H1 (cell line): ENCODE data around the gene HECTD3. TPM values are rescaled to one million over a fixed set of nuclear protein-coding genes. Genes with fewer than 3 reads are reported as not detected.

ENCODE experiments used
- CTCF ChIA-PET: fragments of 300-600 bp; sonication (Branson Sonifier 250); formaldehyde crosslinking; loops from one replicate; lab custom pipeline; 2021; ENCODE audit not compliant: partially characterized antibody; lab: Charles Lee
- POLR2A ChIA-PET: fragments of 300-600 bp; sonication (Branson Sonifier 250); formaldehyde crosslinking; loops from one replicate; lab custom pipeline; 2021; ENCODE audit warnings: inconsistent platforms; ENCODE audit not compliant: partially characterized antibody; lab: Charles Lee
- DNase-seq, 2 experiments: peaks; one replicate each; pipeline versions ENCODE4 v3.0.0 to v3.0.0-alpha.2; 2010 to 2022; ENCODE audit warnings: low spot score in 2 of 2, low read depth in 1 of 2, mixed read lengths in 1 of 2
- FAIRE-seq: peaks from 2 replicates; lab custom pipeline; 2011; peaks lifted over from hg19 to GRCh38; lab: Jason Lieb, UNC
- H2AFZ ChIP-seq: 2 replicates; pipeline ENCODE4 v1.8.1; 2012; ENCODE audit warnings: low read length, inconsistent platforms
- H2AK5ac ChIP-seq: 2 replicates; pipeline ENCODE4 v1.6.1; 2013; ENCODE audit warnings: low read depth, low read length
- H2BK120ac ChIP-seq: replicated peaks from 2 replicates; pipeline ENCODE3; 2013; ENCODE audit warnings: low read depth, low read length, inconsistent platforms
- H2BK12ac ChIP-seq: 2 replicates; pipeline ENCODE4 v1.6.1; 2013; ENCODE audit warnings: low read depth, low read length
- H2BK15ac ChIP-seq: 2 replicates; pipeline ENCODE4 v1.6.1; 2013; ENCODE audit warnings: low read length
- H2BK20ac ChIP-seq: 2 replicates; pipeline ENCODE4 v1.6.1; 2013; ENCODE audit warnings: low read length
- H2BK5ac ChIP-seq: 2 replicates; pipeline ENCODE4 v1.6.1; 2013; ENCODE audit warnings: low read depth, low read length
- H3K14ac ChIP-seq: 2 replicates; pipeline ENCODE4 v1.6.1; 2013; ENCODE audit warnings: inconsistent platforms; ENCODE audit not compliant: insufficient read length
- H3K18ac ChIP-seq: 2 replicates; pipeline ENCODE4 v1.6.1; 2013; ENCODE audit warnings: low read length; ENCODE audit errors: extremely low read depth
- H3K23ac ChIP-seq: 2 replicates; pipeline ENCODE4 v1.6.1; 2013; ENCODE audit warnings: inconsistent platforms; ENCODE audit not compliant: insufficient read length
- H3K23me2 ChIP-seq: 2 replicates; pipeline ENCODE4 v1.6.1; 2013; ENCODE audit warnings: low read depth, low read length
- H3K27ac ChIP-seq: 2 replicates; pipeline ENCODE4 v1.6.1; 2011; ENCODE audit warnings: low read depth, low read length, inconsistent platforms
- H3K27me3 ChIP-seq, 4 experiments: replicated peaks in 1 of 4; 1 replicate in 1 of 4; 2 replicates in 3 of 4; pipeline versions ENCODE4 v1.6.1 to v1.8.1; 2011 to 2013; ENCODE audit warnings: low read length in 3 of 4, mild to moderate bottlenecking in 3 of 4, inconsistent platforms in 2 of 4, mixed read lengths in 2 of 4, moderate library complexity in 1 of 4; ENCODE audit not compliant: control insufficient read depth in 3 of 4, insufficient read depth in 3 of 4; ENCODE audit errors: extremely low read depth in 1 of 4
- H3K36me3 ChIP-seq, 4 experiments: 2 replicates each; pipeline versions ENCODE4 v1.6.1 to v1.8.1; 2011 to 2013; ENCODE audit warnings: mild to moderate bottlenecking in 4 of 4, low read length in 3 of 4, moderate library complexity in 2 of 4, control low read depth in 1 of 4, inconsistent platforms in 1 of 4; ENCODE audit not compliant: insufficient read depth in 4 of 4, control insufficient read depth in 2 of 4
- H3K4ac ChIP-seq: replicated peaks from 2 replicates; pipeline ENCODE3; 2013; ENCODE audit warnings: low read length, low read depth, mixed read lengths, inconsistent platforms; ENCODE audit not compliant: insufficient read length
- H3K4me1 ChIP-seq, 4 experiments: replicated peaks in 1 of 4; 1 replicate in 1 of 4; 2 replicates in 3 of 4; pipeline versions ENCODE4 v1.6.1 to v1.8.1; 2011 to 2013; ENCODE audit warnings: low read length in 3 of 4, inconsistent platforms in 2 of 4, mixed read lengths in 1 of 4; ENCODE audit not compliant: insufficient read depth in 4 of 4, control insufficient read depth in 3 of 4
- H3K4me2 ChIP-seq, 2 experiments: 2 replicates each; pipeline versions ENCODE4 v1.6.1 to v1.8.1; 2011 to 2013; ENCODE audit warnings: low read depth in 2 of 2, low read length in 2 of 2, control low read depth in 1 of 2, inconsistent platforms in 1 of 2, mild to moderate bottlenecking in 1 of 2; ENCODE audit not compliant: insufficient read depth in 1 of 2
- H3K4me3 ChIP-seq, 4 experiments: fragments of 200-600, 300-600 bp in 1 of 4; sonication (generic), shearing (Covaris generic), sonication (Bioruptor Twin) in 1 of 4; 2 replicates each; pipeline versions ENCODE4 v1.5.1 to v1.8.1; 2011 to 2016; ENCODE audit warnings: low read length in 4 of 4, low read depth in 3 of 4, control low read depth in 2 of 4, inconsistent platforms in 2 of 4, mild to moderate bottlenecking in 2 of 4, mixed read lengths in 1 of 4, moderate library complexity in 1 of 4; ENCODE audit not compliant: insufficient read depth in 2 of 4; ENCODE audit errors: extremely low read depth in 1 of 4
- H3K56ac ChIP-seq: replicated peaks from 2 replicates; pipeline ENCODE3; 2013; ENCODE audit warnings: low read depth, mild to moderate bottlenecking, mixed read lengths, low read length, inconsistent platforms; ENCODE audit not compliant: insufficient read length
- H3K79me1 ChIP-seq: 2 replicates; pipeline ENCODE4 v1.6.1; 2013; ENCODE audit warnings: low read depth, low read length, control low read depth
- H3K79me2 ChIP-seq, 2 experiments: 2 replicates each; pipeline versions ENCODE4 v1.6.1 to v1.8.1; 2012 to 2013; ENCODE audit warnings: low read length in 2 of 2, mild to moderate bottlenecking in 2 of 2, inconsistent platforms in 1 of 2; ENCODE audit not compliant: insufficient read depth in 2 of 2, control insufficient read depth in 1 of 2
- H3K9ac ChIP-seq, 4 experiments: replicated peaks in 1 of 4; 1 replicate in 1 of 4; 2 replicates in 3 of 4; pipeline versions ENCODE4 v1.6.1 to v1.8.1; 2011 to 2013; ENCODE audit warnings: low read depth in 3 of 4, low read length in 3 of 4, control low read depth in 2 of 4, mild to moderate bottlenecking in 2 of 4, moderate library complexity in 2 of 4, inconsistent platforms in 1 of 4; ENCODE audit errors: extremely low read depth in 1 of 4
- H3K9me3 ChIP-seq, 2 experiments: 2 replicates each; pipeline versions ENCODE4 v1.6.1 to v1.8.1; 2012 to 2013; ENCODE audit warnings: mild to moderate bottlenecking in 2 of 2, moderate library complexity in 2 of 2, control low read depth in 1 of 2, inconsistent platforms in 1 of 2, low read depth in 1 of 2, low read length in 1 of 2, mixed read lengths in 1 of 2; ENCODE audit not compliant: insufficient read depth in 2 of 2
- H4K20me1 ChIP-seq, 2 experiments: replicated peaks in 1 of 2; 2 replicates each; pipeline versions ENCODE3 to v1.8.1; 2011 to 2013; ENCODE audit warnings: inconsistent platforms in 2 of 2, low read length in 2 of 2, mild to moderate bottlenecking in 1 of 2; ENCODE audit not compliant: insufficient read depth in 2 of 2, control insufficient read depth in 1 of 2
- H4K5ac ChIP-seq: 2 replicates; pipeline ENCODE4 v1.6.1; 2013; ENCODE audit warnings: low read length, low read depth, mixed read lengths, inconsistent platforms; ENCODE audit not compliant: insufficient read length
- H4K8ac ChIP-seq: 2 replicates; pipeline ENCODE4 v1.8.0; 2013; ENCODE audit warnings: mild to moderate bottlenecking, moderate library complexity, low read length, inconsistent platforms; ENCODE audit not compliant: insufficient read depth; ENCODE audit errors: extremely low read depth
- H4K91ac ChIP-seq: replicated peaks from 2 replicates; pipeline ENCODE3; 2013; ENCODE audit warnings: low read length, mixed read lengths, inconsistent platforms; ENCODE audit not compliant: insufficient read length
- FOSL1 ChIP-seq: IDR thresholded peaks from 2 replicates; pipeline ENCODE4 v1.6.1; 2011; ENCODE audit warnings: mild to moderate bottlenecking, low read depth, low read length, moderate library complexity; ENCODE audit not compliant: insufficient read depth
- NANOG ChIP-seq: IDR thresholded peaks from 2 replicates; pipeline ENCODE4 v1.6.1; 2011; ENCODE audit warnings: low read length, low read depth, mild to moderate bottlenecking, inconsistent platforms; ENCODE audit not compliant: insufficient read depth, poor library complexity, severe bottlenecking
- RFX5 ChIP-seq: IDR thresholded peaks from 2 replicates; pipeline ENCODE4 v1.6.1; 2011; ENCODE audit warnings: low read depth, low read length, improper control_type of control experiment, borderline replicate concordance
- SP1 ChIP-seq: IDR thresholded peaks from 2 replicates; pipeline ENCODE4 v1.6.1; 2011; ENCODE audit warnings: low read depth, low read length
- SUZ12 ChIP-seq: fragments of 200-600 bp; sonication (generic); IDR thresholded peaks from 2 replicates; pipeline ENCODE4 v1.6.1; 2012; ENCODE audit warnings: mild to moderate bottlenecking, inconsistent platforms, low read length, moderate library complexity, mixed read lengths
- YY1 ChIP-seq: IDR thresholded peaks from 2 replicates; pipeline ENCODE4 v1.6.1; 2011; ENCODE audit warnings: low read depth, mild to moderate bottlenecking, low read length
- WGBS, 2 experiments: shearing (Covaris generic) in 1 of 2; methylation state at CpG; one replicate each; pipeline versions ENCODE4 v1.1.6 to v1.1.7; 2013 to 2015; ENCODE audit warnings: low lambda C conversion rate in 2 of 2, mixed read lengths in 2 of 2, inconsistent platforms in 1 of 2, low coverage in 1 of 2, missing lambda C conversion rate in 1 of 2; ENCODE audit not compliant: insufficient replicate concordance in 2 of 2, insufficient coverage in 1 of 2, insufficient read length in 1 of 2; ENCODE audit errors: extremely low coverage in 1 of 2, missing lambda C conversion rate in 1 of 2; 5-methylcytosine and 5-hydroxymethylcytosine counted together
- polyA plus RNA-seq, 7 experiments: library from polyadenylated mRNA; depleted of rRNA in 3 of 7; stranded (reverse) in 5 of 7; unstranded in 2 of 7; fragments of >200 nt in 5 of 7; fragments of 200-250 nt in 2 of 7; gene quantifications; 1 replicate in 5 of 7; 2 replicates in 1 of 7; 4 replicates in 1 of 7; pipeline versions ENCODE4 v1.2.1 to v1.2.3, GENCODE V29; 2011 to 2013; ENCODE audit warnings: missing spikeins in 2 of 7, mixed read lengths in 2 of 7
- total RNA-seq: library from RNA; stranded (reverse); fragmentation: NEBNext Ultra II Directional; extraction: Animal tissue kit (Norgen Biotek cat#: 25700); gene quantifications from 2 replicates; pipeline ENCODE4 v1.2.1, GENCODE V29; 2021

Gene HECTD3
- total and polyA plus RNA-seq, 2 of the 8 experiments (the other 6 are each of a cell fraction or from before 2014, with no cell fraction given), result 32.9 to 52.7 TPM

DNA sequence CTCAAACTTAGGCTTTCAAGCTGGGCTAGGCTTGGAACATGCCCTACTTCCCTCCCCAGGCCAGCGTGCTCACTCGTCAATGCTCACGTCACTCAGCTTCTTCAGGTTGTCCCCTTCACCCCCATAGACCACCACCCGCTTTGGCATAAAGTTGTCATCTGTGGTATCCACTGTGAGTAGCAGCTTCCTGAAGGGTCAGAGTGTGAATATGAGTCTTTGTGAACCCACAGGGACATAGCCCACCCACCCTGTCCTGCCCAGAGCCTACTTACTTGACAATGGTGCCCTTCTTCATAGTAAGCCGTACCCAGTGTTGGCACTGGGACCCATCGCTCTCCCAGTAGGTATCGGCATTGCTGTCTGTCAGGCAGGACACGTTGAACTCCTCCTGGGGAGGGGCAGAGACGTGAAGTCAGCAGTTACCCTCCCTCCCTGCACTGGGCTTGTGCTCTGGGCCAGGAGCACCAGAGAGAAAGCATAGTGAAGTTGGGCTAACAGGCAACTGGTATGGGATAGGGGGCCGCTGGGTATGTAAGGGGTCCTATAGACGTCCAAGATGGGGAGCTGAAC, 1.7 kb downstream of the HECTD3 start:
- WGBS, 2 experiments, result 91% methylated on average over 11 of the region's 11 CpGs; no CpG with 5 or more reads in 1 of the 2 experiments
- H2AFZ ChIP-seq, result no peak overlapping the region
- ChIA-PET POLR2A (interaction anchor here (1.0 to 3.8 kb wide), 6 partner anchors 13 to 331 kb away, joined by 3 to 26 read pairs (median 4); partner anchors contain the start of genes MUTYH and TOE1), CTCF (interaction anchor here (0.6 to 15.4 kb wide), 7 partner anchors 9 to 483 kb away, joined by 3 to 424 read pairs (median 6); partner anchors contain the start of gene TESK2)
- FAIRE-seq (no peak), DNase-seq (no peak)
- no peak overlapping the region for H2BK20ac ChIP-seq
- no peak overlapping the region for H4K91ac ChIP-seq
- no peak overlapping the region for H3K14ac ChIP-seq
- peaks cover 10% of the 10 kb centered on the region for H3K23me2 ChIP-seq
- H3K4me3 ChIP-seq, result no peak overlapping the region; a peak in 1 of 8 replicates
- H3K56ac ChIP-seq, result no peak overlapping the region
- no peaks in the 10 kb centered on the region; a peak in 1 of 4 replicates for H3K79me2 ChIP-seq
- H2BK12ac ChIP-seq, result no peak overlapping the region
- no peak overlapping the region for H4K5ac ChIP-seq
- H3K4me2 ChIP-seq, result peak overlapping the region; percentile 83 to 97; a peak in 2 of 4 replicates
- H2BK5ac ChIP-seq, result no peak overlapping the region
- peaks cover 5 to 10% (median 6%) of the 10 kb centered on the region in 4 experiments; a peak in 6 of 7 replicates for H3K4me1 ChIP-seq
- H2BK15ac ChIP-seq, result no peak overlapping the region
- no peaks in the 10 kb centered on the region for H3K9me3 ChIP-seq
- H4K20me1 ChIP-seq, result peaks cover 0 to 6% of the 10 kb centered on the region in 2 experiments
- no peak overlapping the region for H3K27ac ChIP-seq
- no peaks in the 10 kb centered on the region for H3K27me3 ChIP-seq
- no peak overlapping the region for H2BK120ac ChIP-seq
- peaks cover 5 to 25% (median 9%) of the 10 kb centered on the region in 4 experiments; a peak in 7 of 8 replicates for H3K36me3 ChIP-seq
- H3K23ac ChIP-seq, result no peak overlapping the region
- no peak overlapping the region; the same call in 1 of the 2 replicates for H4K8ac ChIP-seq
- no peak overlapping the region for H3K18ac ChIP-seq
- H3K4ac ChIP-seq, result no peak overlapping the region
- no peaks in the 10 kb centered on the region for H3K79me1 ChIP-seq
- no peak overlapping the region for H2AK5ac ChIP-seq
- TF ChIP-seq NANOG, result no peak
- no peak for TF ChIP-seq SP1
- TF ChIP-seq SUZ12, result no peak
- TF ChIP-seq YY1, result no peak
- TF ChIP-seq RFX5, result no peak
- TF ChIP-seq FOSL1, result no peak
- H3K9ac ChIP-seq, result no peak overlapping the region
